RWPE1 (cell line): ENCODE measurements around the gene ARMC8.
A peak's percentile ranks its signal among the peaks of the same experiment; 100 is the strongest.

Source experiments
- CTCF ChIA-PET: fragments of 350-600 bp; sonication (Branson Sonifier 250); formaldehyde crosslinking; extraction: SDS; loops from one replicate; lab custom pipeline; 2021; lab: Yijun Ruan, JAX
- POLR2A ChIA-PET: fragments of 400-600 bp; formaldehyde crosslinking; extraction: SDS; loops from one replicate; lab custom pipeline; 2020; ENCODE audit warnings: antibody characterized with exemption; ENCODE audit not compliant: low non-redundant PET; lab: Yijun Ruan, JAX
- DNase-seq: peaks from one replicate; pipeline ENCODE4 v3.0.0; 2012; ENCODE audit warnings: low spot score
- H3K27ac ChIP-seq: fragments of 450-650 bp; 2 replicates; pipeline ENCODE4 v1.5.1; 2017
- TF ChIP-seq, protein P1 (sequence below): fragments of 450-650 bp; conservative IDR thresholded peaks from 2 replicates; pipeline ENCODE4 v1.5.1; 2017; ENCODE audit warnings: low read depth, mild to moderate bottlenecking

Gene ARMC8

DNA sequence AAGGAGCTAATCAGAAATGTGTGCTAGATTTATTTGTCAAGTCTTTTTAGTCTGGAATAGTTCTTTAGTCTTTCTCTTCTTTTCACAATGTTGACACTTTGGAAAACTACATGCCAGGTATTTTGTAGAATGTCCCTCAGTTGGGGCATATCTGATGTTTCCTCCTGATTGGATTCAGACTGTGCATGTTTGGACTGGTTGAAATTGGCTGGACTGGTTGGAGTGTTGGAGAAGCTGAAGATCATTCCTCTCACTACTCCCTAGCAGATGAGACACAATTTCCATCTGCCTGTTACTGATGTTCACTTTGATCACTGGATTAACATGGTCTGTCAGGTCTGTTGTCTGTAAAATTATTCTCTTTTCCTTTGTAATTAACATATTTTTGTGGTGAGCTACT lies 138.9 kb downstream of the ARMC8 start:
- TF ChIP-seq, protein P1, sequence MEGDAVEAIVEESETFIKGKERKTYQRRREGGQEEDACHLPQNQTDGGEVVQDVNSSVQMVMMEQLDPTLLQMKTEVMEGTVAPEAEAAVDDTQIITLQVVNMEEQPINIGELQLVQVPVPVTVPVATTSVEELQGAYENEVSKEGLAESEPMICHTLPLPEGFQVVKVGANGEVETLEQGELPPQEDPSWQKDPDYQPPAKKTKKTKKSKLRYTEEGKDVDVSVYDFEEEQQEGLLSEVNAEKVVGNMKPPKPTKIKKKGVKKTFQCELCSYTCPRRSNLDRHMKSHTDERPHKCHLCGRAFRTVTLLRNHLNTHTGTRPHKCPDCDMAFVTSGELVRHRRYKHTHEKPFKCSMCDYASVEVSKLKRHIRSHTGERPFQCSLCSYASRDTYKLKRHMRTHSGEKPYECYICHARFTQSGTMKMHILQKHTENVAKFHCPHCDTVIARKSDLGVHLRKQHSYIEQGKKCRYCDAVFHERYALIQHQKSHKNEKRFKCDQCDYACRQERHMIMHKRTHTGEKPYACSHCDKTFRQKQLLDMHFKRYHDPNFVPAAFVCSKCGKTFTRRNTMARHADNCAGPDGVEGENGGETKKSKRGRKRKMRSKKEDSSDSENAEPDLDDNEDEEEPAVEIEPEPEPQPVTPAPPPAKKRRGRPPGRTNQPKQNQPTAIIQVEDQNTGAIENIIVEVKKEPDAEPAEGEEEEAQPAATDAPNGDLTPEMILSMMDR = no peak
- CTCF ChIA-PET = interaction anchor here (0.8 kb wide), 2 partner anchors 10 to 91 kb away, joined by 3 read pairs; no protein-coding TSS in a partner anchor
- no peak for DNase-seq
- POLR2A ChIA-PET = no interaction called here
- H3K27ac ChIP-seq = no peak overlapping the region

DNA sequence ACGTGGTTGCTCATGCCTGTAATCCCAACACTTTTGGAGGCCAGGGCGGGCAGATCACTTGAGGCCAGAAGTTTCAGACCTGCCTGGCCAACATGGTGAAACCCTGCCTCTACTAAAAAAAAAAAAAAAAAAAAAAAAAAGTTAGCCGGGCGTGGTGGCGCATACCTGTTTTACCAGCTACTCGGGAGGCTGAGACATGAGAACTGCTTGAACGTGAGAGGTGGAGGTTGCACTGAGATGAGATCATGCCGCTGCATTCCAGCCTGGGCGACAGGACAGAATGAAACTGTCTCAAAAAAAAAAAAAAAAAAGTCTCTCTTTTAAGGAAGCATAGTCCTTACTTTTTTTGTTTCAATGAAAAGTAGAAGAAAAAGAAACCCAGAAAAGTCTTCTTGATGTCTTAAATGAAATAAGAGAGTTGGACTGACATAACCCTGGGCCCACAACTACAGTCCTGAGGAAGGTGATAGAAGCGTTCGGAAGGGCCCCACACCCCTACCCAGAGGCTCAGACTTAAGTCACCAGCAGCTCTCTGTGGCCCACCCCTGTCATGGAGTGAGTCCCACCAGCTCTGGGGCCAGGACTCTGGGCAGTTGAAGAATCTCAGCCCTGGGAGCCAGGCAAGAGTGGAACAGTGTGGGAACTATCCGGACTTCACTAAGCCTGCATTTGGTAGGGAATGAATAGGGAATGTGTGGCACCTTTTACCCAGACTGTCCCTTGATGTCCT lies 139.9 kb downstream of the ARMC8 start:
- CTCF ChIA-PET = interaction anchor here (0.6 to 0.8 kb wide), 3 partner anchors 72 to 609 kb away, joined by 3 to 4 read pairs (median 4); no protein-coding TSS in a partner anchor

DNA sequence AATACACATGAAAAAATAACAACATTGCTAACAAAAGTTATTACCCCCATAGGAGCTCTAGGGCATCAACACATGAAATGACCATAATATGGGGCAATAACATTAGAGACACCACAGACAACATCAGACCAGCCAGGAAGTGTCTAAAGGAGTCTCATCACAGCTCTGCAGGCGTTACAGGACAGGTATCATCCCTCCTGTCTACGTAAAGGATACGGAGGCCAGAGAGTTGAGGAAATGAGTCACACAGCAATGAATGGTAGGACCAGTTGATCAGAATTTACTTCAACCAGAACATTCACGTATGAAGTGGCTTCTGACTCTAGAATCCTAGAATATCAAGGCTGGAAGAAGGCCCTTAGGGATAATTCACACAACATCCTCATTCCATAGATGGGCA lies 140.7 kb downstream of the ARMC8 start:
- TF ChIP-seq, protein P1 = no peak
- ChIA-PET CTCF (interaction anchor here (0.6 kb wide), 1 partner anchor 14 kb away, joined by 3 read pairs; no protein-coding TSS in a partner anchor), POLR2A (no interaction called here)

More for the DNA sequence above, 139.9 kb downstream of the ARMC8 start:
- H3K27ac ChIP-seq = no peak overlapping the region
- POLR2A ChIA-PET = no interaction called here
- no peak for DNase-seq
- TF ChIP-seq, protein P1 = no peak

DNA sequence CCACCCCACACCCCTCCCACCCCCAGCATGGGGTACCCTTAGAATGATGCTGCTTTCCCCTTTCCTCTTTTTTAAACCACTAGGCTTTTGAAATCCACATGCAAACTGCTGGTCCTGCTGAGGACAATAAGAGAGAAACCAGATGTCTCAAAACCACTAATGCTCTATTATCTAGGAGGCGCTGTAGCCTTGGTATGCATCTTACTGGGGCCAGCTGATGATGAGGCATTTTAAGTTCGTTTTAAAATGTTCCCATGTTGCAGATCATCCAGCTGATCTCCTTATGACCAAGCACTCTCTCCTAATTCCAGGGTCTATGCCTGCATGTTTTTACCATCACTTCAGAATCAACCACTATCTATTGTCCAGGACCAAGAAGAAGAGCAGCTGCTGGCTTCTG lies 141.2 kb downstream of the ARMC8 start:
- H3K27ac ChIP-seq = no peak overlapping the region
- no peak for DNase-seq
- TF ChIP-seq, protein P1 = no peak
- POLR2A ChIA-PET = no interaction called here
- CTCF ChIA-PET = interaction anchor here (0.6 to 0.8 kb wide), 3 partner anchors 14 to 62 kb away, joined by 3 read pairs; no protein-coding TSS in a partner anchor

More for the DNA sequence above, 140.7 kb downstream of the ARMC8 start:
- H3K27ac ChIP-seq = no peak overlapping the region
- peak; percentile 69 for DNase-seq

DNA sequence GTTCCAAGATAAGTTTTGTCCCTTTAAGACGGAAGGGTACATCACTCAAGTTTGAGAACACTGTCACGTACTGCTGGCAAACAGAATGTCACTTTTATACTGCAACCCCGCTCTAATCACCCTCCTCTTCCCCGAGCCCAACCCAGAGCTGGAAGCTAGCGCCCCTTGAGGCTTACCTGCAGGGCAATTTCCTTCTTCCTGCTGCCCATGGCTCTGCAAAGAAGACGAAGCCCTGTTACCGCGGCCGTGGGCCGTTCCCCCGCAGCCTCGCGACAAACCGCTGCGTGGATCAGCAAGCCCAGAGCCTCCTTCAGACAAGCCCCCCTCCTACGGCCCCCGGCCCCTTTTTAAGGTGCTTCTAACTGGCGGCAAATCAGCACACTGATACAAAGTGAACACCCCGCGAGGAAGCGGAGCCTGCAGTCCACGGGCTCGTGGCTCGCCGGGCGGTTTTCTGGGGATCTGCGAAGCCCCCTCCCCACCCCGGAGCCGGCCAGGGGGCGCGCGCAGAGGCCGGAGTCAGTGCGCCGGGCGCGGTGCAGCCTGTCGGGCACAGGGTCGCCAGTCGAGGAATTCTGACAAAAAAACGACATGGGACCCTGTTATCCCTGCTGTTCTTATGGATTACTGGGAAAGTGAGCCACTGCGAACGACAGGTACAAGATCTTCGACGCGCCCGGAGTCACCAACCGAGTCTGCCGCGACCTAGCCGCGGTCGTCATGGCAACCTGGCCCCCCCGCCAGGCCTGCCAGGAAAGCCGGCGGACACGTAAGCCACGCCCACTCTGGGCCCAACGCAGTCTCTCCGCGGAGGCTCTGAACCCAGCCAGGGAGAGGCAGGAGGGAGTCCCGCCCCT lies 142.3 kb downstream of the ARMC8 start, which contains the start of gene NME9:
Gene NME9 (minus strand): TSS at position 725 of the 857 bp plus-strand sequence. CDS start 516 bp downstream, at position 209.
- TF ChIP-seq, protein P1 = peak; percentile 85
- DNase-seq = peak; percentile 80
- ChIA-PET CTCF (interaction anchor here (0.5 to 0.9 kb wide), 7 partner anchors 45 to 1015 kb away, joined by 3 to 8 read pairs (median 3); partner anchors contain the start of gene MRPS22), POLR2A (no interaction called here)
- H3K27ac ChIP-seq = no peak within 1 kb of the TSS

DNA sequence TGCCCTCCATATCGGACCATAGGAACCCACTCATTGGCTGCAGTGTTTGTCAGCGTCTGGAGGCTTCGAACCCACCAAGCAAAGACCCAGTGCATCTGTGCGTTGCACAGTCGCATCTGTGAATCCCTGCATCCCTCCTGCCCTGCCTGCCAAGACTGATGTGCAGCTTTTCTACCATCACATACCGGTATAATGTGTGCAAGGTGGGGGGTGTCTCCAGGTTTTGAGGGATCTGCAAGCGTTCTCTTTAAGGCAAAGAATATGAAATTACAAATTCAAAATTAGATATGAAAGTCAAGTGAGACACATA lies 142.8 kb downstream of the ARMC8 start:
- TF ChIP-seq, protein P1 = no peak
- POLR2A ChIA-PET = no interaction called here
- H3K27ac ChIP-seq = no peak overlapping the region
- no peak for DNase-seq
- CTCF ChIA-PET = interaction anchor here (0.9 kb wide), 1 partner anchor 21 kb away, joined by 4 read pairs; no protein-coding TSS in a partner anchor
